ENCODE data around the gene KDM1A.

DNA sequence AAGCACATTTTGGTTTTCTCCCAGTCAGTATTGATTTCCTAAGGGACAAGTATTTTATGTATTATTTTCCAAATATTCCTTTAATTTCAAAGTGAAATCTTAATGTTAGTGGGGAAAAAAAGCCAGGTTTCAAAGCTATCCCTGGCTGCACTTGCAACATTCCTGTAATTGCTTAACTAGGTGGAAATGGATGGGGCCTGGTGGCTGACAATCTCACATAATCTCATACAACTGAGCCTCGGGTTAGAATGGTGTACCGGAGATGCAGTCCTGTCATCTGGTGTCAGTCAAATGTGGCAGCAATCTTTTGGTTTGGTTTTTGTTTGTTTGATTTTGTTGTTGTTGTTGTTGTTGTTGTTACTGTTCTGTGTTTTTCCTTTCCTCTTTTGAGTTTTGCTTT is 46.1 kb downstream of the KDM1A start:
- TF ChIP-seq EZH2 (IDR thresholded peaks at IDR 0.05; ENCODE audit: borderline replicate concordance, control insufficient read depth, low read depth, low read length) (no peak), POLR2AphosphoS5 (IDR thresholded peaks at IDR 0.05; ENCODE audit: low read length) (no peak), PAX8 (IDR thresholded peaks at IDR 0.05) (no peak), POLR2A (IDR thresholded peaks at IDR 0.05; ENCODE audit: low read depth, low read length) (no peak)
- TF ChIP-seq, protein P1, sequence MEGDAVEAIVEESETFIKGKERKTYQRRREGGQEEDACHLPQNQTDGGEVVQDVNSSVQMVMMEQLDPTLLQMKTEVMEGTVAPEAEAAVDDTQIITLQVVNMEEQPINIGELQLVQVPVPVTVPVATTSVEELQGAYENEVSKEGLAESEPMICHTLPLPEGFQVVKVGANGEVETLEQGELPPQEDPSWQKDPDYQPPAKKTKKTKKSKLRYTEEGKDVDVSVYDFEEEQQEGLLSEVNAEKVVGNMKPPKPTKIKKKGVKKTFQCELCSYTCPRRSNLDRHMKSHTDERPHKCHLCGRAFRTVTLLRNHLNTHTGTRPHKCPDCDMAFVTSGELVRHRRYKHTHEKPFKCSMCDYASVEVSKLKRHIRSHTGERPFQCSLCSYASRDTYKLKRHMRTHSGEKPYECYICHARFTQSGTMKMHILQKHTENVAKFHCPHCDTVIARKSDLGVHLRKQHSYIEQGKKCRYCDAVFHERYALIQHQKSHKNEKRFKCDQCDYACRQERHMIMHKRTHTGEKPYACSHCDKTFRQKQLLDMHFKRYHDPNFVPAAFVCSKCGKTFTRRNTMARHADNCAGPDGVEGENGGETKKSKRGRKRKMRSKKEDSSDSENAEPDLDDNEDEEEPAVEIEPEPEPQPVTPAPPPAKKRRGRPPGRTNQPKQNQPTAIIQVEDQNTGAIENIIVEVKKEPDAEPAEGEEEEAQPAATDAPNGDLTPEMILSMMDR (IDR thresholded peaks at IDR 0.05 in 2 of 3, conservative IDR thresholded peaks at IDR 0.05 in 1 of 3; ENCODE audit: control insufficient read depth in 2 of 3, extremely low read depth in 1 of 3, insufficient read depth in 1 of 3, low read depth in 3 of 3, low read length in 3 of 3): no peak

All from GM12878 (cell line).